GM18870 (cell line): Measurements from ENCODE around the gene DPY19L1.
"Not testable (repeated sequence)": the region's sequence is repeated elsewhere in the genome, so short reads cannot be mapped to it uniquely, and the experiment has no call there.

Experiments used
- ATAC-seq: cut with Tn5 transposase; IDR thresholded peaks from one replicate; pipeline ENCODE4 v1.9.1; 2021; ENCODE audit warnings: moderate library complexity; ENCODE audit not compliant: unreplicated experiment

Gene DPY19L1

DNA sequence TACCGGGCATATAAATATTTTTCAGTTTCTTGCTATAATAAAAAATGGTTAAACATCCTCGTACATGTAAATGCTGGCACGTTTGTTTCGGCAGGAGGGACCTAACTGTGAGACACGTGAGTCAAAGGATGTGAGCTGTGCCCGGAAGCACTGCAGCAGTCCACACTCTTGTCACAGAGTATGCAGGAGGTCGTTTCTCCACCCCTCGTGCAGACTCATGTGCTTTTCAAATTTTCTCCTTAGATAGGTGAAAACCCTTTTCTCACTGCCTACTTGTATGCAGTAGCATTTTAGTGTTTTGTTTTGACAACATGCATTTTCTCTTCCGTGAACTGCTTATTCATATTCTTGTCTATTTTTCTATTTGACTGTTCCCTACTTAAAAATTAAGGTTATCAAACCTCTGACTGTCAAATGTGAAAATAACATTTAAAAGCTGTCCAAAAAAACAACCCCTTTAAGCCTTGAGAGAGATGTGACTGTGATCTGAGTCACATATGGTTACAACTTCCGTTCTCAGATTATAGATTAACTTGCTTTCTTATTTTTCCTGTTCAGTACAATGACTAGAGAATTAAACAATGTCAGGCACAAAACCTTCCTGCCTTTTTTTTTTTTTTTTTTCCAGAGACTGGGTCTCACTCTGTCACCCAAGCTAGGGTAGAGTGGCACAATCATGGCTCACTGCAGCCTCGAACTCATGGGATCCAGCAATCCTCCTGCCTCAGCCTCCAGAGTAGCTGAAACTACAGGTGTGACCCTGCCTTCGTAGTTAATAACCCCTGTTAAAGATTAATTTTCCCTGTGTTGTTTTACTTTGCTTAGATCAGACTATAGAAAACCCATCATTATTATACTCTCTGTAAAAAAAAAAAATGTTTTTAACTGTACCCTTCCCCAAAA lies 45.1 kb downstream of the DPY19L1 start:
- peak; percentile 86 for ATAC-seq

DNA sequence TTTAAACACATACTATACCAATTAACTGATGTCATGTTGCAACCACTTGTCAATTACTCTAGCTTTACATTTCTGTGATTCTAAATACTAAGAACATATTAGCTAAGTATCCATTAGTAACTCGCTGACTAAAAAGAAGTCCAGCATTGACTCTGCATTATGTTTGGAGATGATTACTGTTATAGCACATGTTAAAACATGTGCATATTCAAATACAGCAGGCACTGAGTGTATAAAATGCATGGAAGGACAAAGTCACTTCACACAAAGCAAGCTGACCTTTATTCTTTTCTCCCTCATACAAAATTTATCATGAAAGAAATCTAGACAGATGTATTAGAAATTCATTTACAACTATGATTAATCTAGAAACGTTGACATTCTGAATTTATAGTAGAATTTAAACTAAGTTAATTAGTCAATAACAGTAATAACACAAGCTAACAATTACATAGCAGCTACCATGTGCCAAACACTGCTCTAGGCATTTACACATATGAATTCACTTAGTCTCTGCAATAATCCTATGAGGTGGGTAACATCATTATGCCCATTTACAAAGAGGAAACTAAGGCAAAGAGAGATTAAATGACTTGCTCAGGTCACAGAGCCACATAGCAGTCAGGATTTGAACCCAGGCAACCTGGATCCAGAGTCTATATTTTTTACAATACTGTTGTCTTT lies 48.7 kb downstream of the DPY19L1 start:
- ATAC-seq, result not testable (repeated sequence)

DNA sequence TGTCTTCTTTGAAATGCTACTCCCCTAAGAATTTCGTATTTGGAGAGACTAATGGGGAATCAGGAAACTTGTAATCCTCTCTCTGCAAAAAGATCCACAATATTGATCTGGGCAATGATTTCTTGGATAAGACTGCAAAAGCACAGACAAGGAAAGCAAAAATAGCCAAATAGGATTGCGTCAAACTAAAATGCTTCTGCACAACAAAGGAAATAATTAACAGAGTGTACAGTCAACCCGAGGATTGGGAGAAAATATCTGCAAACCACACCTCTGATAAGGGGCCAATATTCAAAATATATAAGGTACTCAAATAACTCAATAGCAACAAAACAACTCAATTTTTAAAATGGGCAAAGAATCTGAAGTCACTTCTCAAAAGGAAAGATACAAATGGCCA lies 52.1 kb downstream of the DPY19L1 start:
- not testable (repeated sequence) for ATAC-seq

DNA sequence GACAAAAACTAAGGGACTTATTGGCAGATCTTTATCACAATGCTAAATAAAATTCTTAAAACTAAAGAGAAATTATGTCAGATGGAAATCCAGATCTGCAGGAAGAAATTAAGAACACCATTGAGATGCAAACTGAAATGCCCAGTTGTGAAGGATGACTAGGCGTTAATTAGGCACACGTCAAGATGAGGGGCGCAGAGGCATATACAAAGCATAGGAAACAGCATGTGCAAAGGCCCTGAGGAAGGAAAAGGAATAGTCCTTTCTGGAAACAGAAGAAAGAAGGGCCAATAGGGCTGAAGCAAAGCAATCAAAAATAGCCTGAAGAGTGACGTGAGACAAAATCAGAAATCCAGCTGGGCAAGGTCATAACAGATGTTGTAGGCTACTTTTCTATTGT lies 53.1 kb downstream of the DPY19L1 start:
- ATAC-seq, result not testable (repeated sequence)

DNA sequence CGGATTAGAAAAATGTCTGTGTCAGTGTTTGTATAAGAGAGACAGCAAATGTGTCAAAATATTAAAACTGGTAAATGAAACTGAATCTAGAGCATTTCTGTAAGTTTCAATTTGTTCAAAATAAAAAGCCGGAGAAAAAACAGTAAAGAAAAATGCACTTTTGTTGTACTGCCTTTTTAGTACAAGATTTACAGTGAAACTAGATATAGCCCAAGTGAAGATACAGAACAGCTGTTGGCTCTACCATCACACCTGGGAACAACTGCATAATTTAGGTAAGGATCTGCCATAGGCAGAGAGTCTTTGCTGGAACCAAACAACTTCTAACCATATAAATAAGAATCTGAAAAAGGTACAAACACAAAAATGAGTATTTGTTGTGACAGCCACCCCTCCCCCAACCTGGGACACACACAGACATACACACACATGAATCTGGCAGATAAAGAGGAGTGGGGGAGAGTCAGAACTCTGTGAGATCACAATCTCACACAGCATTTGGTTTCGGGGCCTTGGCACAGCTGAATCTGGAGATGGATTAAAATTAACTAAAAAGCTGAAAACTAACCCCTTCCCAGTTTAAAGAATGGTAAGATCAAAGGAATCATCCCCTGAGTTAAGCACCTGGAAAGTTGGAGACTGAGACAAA lies 54.8 kb downstream of the DPY19L1 start:
- no peak for ATAC-seq

DNA sequence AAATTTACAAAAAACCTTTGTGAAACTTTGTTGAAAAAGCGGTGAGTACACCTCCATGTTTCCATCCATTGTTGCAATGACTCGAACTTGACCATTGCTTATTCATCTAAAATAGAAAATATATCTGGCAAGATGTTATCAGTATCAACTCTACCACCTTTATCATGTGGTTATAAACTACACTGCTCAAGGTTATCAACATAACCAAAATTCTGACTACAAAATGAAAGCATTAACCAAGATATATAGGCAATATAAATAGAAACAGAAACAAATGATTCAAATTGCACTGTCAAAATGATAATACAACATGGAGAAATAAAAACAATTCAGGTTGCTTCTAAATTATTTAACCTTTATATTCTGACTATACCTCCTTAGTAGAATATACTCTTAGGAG lies 58.2 kb downstream of the DPY19L1 start:
- not testable (repeated sequence) for ATAC-seq

DNA sequence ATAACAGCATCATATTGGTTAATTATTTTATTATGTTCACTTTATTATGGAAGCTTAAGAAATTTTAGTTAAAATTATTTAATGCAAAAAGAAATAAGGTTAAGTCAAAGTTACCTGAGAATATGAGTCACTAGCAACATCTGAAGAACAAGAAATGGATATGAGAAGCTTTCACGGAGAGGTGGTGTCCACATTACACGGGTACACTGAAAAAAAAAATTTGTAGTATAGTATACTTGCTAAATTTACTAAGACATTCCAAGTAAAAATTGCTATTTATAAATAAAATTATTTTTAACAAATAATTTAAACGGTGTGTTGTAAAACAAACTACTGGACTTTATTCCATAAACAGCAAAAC lies 63.9 kb downstream of the DPY19L1 start:
- no peak for ATAC-seq

DNA sequence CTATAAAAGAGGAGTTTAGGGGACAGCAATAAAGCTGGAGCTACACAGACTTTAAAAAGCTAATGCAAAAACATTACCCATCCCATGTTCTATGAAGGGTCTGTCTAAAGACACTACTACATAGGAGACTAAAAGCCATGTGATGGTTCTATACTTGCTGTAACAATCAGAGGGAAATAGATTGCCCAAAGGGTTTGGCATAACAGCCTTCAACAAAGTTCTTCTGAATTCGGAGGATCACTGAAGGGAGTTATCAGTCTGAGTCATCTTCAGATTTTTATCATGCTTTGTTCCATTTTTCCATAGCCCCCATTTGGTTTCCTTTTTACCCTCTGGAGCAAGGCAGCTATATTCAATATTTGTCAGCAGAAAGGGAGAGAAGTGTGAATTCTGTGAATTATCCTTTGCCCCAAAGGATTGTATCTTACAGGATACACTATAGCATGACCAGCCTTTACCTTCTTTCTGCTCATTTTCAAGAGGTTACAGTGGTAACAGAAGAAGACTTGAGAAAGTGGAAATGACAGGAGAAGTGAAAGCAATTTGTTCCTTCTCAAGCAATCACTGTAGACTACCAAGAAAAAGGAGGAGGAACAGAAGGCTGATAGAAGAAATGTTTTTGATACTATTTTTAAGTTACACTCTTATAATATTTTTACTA lies 64.4 kb downstream of the DPY19L1 start:
- ATAC-seq, result peak; percentile 76

DNA sequence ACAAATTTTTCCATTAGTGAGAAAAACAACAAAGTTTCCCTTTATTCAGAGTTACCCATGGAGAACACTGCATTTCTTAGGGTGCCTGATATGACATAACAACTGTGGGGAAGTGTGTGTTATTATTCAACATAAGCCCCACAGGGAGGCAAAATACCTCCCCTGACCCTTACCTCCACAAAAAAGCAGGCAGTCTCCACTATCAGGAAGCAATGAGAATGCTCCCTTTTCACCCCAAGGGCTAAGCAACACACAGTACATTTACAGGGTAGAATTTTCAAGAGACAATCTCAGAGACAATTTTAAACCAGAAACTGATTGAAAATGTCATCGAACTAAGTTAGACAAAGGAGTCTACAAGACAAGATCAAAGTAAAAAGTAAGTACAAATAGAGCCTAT lies 69.5 kb downstream of the DPY19L1 start:
- not testable (repeated sequence) for ATAC-seq

DNA sequence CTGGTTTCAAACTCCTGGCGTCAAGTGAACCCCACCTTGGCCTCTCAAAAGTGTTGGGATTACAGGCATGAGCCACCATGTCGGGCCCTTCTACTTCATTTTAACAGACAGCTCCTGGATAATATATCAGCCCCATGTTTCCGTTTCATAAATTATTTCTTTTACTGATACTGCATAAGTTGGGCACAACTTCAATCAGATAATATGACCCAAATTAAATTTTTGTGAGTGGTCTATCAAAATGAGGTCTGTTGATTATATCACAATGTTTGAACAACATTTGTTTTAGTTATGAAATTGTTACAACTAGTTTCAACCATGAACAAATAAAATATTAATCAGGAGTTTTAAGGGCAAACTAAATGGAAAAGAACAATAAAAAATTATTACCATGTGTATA lies 70.8 kb downstream of the DPY19L1 start:
- not testable (repeated sequence) for ATAC-seq

DNA sequence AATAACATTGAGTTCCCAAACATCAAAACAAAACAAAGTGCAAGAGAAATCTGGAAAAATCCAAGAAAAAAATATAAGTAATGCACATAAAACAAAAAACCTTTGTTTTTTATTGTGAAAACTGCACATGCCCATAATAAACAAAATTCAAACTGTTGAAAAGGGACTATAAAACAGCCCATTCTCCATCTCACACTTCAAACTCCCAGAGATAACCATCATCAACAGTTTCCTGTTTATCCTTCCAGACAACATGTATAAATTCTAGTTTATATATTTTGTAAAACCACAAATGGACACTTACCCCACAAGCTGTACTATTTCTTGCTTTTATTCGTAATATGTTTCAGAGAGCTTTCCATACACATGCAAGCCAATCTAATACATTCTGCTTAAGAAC lies 79.3 kb downstream of the DPY19L1 start:
- no peak for ATAC-seq

DNA sequence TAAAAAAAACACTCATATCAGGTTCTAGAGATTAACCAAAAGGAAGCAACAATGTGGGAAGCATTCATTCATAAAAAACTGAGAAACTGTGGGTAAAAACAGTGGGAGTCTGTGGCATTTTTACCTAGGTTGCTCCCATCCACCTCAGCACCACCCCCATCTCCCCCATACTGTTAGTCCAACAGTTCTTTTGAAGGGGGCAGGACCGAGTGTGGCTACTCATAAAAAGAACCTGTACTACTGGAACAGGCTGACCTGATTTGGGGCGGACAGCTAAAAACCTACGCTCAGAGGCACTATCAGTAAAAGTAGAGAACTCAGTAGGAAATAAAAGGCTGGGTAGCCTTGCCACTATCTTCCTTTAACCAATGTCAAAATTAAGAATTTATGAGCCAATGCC lies 84.5 kb downstream of the DPY19L1 start:
- ATAC-seq, result no peak

DNA sequence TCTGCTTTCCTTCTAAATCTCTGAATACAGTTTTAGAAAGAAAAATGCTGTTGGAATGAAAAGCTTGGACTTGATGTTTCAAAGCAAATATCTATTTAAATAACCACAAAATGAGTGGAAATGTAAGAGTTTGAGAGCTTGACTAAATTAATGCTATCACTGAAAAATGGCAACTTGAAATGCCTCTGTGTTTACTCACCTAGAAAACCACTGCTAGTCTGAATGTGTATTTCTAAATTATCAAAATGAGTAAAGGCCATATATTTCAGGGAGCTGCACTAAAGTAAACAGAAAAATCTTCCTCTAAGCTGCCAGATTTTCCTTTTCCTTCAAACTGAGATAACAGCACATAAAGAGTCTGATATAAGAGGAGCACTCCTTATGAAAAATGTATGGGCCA lies 87.9 kb downstream of the DPY19L1 start:
- ATAC-seq, result no peak

DNA sequence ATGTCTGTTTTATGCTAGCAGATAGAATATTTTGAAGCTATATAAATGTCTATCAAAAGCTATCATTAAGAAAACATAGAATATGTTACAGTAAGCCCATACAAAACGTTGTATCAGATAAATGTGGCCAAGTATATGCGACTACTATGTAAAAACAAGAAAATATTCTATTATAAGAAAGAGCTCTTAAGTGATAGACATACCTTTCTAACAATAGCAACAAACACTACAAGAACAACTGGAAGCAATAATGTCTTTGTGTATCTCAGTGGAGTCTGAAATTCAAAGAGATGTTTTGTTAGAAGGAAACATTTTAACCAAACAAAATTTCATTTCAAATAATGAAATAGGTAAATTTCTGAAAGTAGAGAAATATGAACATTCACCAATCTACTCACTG lies 89.9 kb downstream of the DPY19L1 start:
- not testable (repeated sequence) for ATAC-seq

DNA sequence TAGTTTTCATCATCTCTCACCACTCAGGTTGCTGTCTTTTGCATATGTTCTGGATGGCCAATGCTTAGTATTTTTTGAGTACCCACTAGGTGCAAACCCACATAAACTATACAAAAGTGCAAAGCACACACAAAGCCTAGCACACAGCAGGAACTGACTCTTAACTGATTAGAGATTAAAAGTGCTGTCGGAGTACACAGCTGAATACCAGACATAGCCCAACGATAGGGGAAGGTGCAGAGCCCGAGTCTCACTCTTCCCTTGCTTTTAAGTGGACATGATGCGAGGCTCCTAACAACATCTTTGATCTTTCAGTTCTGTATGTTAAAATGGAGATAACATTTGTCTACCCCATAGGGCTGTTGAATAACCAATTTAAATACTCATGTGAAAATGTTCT lies 90.8 kb downstream of the DPY19L1 start:
- no peak for ATAC-seq

DNA sequence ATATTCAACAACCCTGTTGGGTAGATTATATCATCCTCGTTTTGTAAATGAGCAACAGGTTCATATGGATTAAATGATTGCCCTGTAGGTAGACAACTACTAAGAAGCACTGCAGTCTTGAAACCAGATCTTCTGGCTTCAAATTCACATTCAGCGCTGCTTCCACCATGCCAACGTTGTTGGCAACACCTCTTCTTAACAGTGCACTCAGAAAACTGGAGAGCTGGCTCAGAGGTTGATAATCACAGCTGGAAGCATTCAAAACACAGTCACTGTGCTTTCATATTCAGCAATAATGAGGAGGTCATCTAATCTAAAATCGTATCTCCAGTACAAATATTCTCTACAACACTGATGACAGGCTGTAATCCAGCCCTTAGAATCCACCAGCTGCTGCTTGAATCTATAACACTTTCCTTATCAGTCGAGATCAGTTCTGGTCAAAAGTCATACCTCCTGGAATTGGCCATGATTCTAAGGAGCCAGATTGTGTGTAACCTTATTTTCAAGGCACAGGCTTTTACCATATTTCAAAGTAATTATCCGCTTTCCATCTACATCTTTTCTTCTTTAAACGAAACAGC lies 91.3 kb downstream of the DPY19L1 start:
- ATAC-seq, result not testable (repeated sequence)

DNA sequence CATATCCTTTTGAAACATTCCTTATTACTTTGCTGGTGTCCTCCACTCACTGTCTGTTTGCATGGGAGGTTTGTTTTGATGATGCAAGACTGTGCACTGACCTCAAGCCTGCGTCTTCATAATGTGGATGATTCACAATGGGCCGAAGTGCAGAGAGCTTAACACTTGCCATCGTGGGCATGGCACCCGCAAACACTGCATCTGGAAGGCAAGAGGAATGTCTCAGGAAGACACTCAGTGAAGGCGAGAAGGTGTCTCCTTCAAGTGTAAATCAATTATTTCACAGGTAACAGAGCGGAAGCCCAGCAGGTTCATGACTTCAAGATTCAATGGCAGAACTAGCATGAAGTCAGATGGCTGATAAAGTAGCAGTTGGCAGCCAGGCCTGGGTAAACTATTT lies 98.1 kb downstream of the DPY19L1 start:
- no peak for ATAC-seq

DNA sequence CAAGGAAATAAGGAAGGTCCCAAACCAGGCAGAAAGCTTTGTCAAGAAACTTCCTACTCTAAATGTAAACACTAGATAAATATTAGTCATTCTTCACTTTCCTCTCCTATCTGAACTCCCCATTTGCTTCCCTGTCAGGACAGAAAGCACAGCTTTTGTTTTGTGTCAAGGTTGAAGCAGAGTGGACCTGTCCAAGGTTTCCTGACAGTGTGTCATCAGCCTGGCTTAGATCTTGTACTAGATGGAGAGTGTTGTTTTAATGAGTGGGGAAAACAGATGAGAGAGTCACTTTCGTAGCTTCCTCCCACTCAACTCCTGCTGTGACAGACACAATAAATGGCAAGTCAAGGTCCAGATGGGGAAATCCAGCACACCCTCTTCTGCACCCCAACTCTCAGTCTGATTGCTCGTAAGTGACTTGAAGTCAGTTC lies 101.5 kb downstream of the DPY19L1 start:
- peak; percentile 55 for ATAC-seq

DNA sequence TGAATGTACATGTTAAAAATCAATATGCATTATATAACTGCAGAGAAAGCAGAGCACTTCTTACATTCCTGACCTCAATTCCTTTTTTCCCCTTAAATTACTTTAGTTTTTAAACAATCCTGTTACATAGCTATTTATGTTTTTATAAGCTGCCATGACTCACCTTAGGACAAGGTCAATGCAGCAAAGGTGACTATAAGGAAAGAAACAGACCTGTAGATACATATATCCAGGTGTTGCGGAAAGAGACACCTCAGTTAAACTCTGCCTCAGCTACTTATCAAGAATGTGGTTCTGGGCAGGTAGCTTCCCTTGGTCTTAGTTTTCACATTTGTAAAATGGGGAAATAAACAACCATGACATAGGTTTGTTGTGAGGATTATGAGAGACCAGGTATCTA lies 105.5 kb downstream of the DPY19L1 start:
- no peak for ATAC-seq

DNA sequence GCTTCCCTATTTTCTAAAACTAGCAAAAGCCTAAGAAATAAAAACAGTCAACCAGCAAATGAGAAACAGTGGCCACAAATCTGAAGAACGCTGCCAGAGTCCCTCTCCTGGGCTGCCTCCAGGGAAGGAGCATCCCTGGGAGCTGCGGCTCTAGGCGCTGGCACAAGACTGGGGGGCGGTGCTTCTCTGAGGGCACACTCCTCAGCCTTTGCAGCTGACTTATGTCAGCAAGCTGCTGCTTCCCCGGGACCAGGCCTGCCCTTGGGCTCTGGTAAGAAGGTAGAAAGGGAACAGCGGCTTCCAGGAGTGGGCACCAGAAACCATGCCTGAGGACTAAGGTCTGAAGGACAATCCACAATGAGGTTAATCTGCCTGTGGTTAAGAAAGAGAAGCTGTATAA lies 107.5 kb downstream of the DPY19L1 start:
- not testable (repeated sequence) for ATAC-seq

DNA sequence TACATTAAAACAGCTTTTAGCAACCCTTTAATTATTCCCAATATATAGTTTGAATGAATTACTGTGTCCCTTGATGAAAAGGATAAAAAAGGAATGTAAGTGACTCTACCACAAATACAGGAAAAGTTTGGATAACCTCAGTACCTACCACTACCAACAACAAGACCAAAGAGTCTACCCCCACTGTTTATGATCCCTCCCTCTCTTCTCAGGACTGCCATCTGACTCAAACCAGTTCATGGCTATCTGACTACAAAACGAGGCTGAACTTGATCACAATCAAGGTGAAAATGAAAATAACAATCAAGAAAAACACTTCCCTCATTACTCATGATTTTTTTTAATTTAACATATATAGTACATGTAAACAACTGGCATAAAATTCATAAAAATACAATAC lies 108.7 kb downstream of the DPY19L1 start:
- ATAC-seq, result no peak
